K562 (cell line): ENCODE data around the gene ZFAND3. TPM values are rescaled to one million over a fixed set of nuclear protein-coding genes. Genes with fewer than 3 reads are reported as not detected.

Experiments used
- ATAC-seq: fragments of 200-7000 bp; cut with Tn5 transposase; 3 replicates; pipeline ENCODE4 v1.9.1; 2020; ENCODE audit warnings: moderate library complexity
- BruUV-seq: library from RNA; stranded (reverse); fragments of 400-500 nt; replicated peaks from 2 replicates; lab custom pipeline; 2021; lab: Mats Ljungman, UMichigan
- CTCF ChIA-PET: fragments of 300-600 bp; formaldehyde crosslinking; extraction: SDS; loops from one replicate; lab custom pipeline; 2021; ENCODE audit warnings: low intra/inter-chr PET ratio; lab: Yijun Ruan, JAX
- POLR2A ChIA-PET: fragments of 300-600, 350-650 bp; sonication (Branson Sonifier 250); formaldehyde crosslinking; extraction: SDS; loops from one replicate; lab custom pipeline; 2021; ENCODE audit warnings: antibody characterized with exemption, inconsistent platforms; lab: Yijun Ruan, JAX
- DNase-seq, 4 experiments: peaks; one replicate each; pipeline versions ENCODE4 v3.0.0 to v3.0.0-alpha.2; 2011 to 2018; ENCODE audit warnings: low spot score in 3 of 4, mixed read lengths in 3 of 4; ENCODE audit errors: extremely low read depth in 1 of 4
- FAIRE-seq: peaks from 2 replicates; lab custom pipeline; 2011; peaks lifted over from hg19 to GRCh38; lab: Jason Lieb, UNC
- H2AFZ ChIP-seq: 2 replicates; pipeline ENCODE4 v1.6.0; 2011; ENCODE audit warnings: low read depth, low read length, control low read depth, inconsistent platforms
- H3K27ac ChIP-seq: fragments of 200-600 bp; 3 replicates; pipeline ENCODE4 v1.8.0; 2011; ENCODE audit warnings: low read depth, mild to moderate bottlenecking, control low read depth, inconsistent platforms, low read length, moderate library complexity, mixed read lengths; ENCODE audit errors: extremely low read depth
- H3K27me3 ChIP-seq, 2 experiments: fragments of 300-600 bp in 1 of 2; 2 replicates in 1 of 2; 3 replicates in 1 of 2; pipeline versions ENCODE4 v1.6.0 to v1.8.0; 2011; ENCODE audit warnings: inconsistent platforms in 2 of 2, low read length in 2 of 2, mild to moderate bottlenecking in 1 of 2, mixed read lengths in 1 of 2, moderate library complexity in 1 of 2; ENCODE audit not compliant: control insufficient read depth in 2 of 2, insufficient read depth in 2 of 2
- H3K36me3 ChIP-seq: fragments of 300-600 bp; 3 replicates; pipeline ENCODE4 v1.8.0; 2011; ENCODE audit warnings: mild to moderate bottlenecking, low read length, inconsistent platforms; ENCODE audit not compliant: control insufficient read depth, insufficient read depth
- H3K4me1 ChIP-seq, 2 experiments: fragments of 200-600 bp in 1 of 2; replicated peaks in 1 of 2; 2 replicates in 1 of 2; 3 replicates in 1 of 2; pipeline versions ENCODE4 v1.5.1 to v1.8.0; 2011; ENCODE audit warnings: inconsistent platforms in 2 of 2, low read length in 2 of 2, mild to moderate bottlenecking in 1 of 2, mixed read lengths in 1 of 2, moderate library complexity in 1 of 2; ENCODE audit not compliant: control insufficient read depth in 2 of 2, insufficient read depth in 2 of 2
- H3K4me2 ChIP-seq: 2 replicates; pipeline ENCODE4 v1.6.1; 2011; ENCODE audit warnings: low read length, control low read depth, inconsistent platforms, mixed read lengths; ENCODE audit not compliant: insufficient read depth
- H3K4me3 ChIP-seq: fragments of 200-600 bp; sonication (generic), shearing (Covaris generic); 2 replicates; pipeline ENCODE4 v1.5.1; 2016; ENCODE audit warnings: control low read depth, inconsistent platforms
- H3K79me2 ChIP-seq: fragments of 200-600 bp; 3 replicates; pipeline ENCODE4 v1.8.0; 2011; ENCODE audit warnings: low read length, inconsistent platforms; ENCODE audit not compliant: control insufficient read depth, insufficient read depth
- H3K9ac ChIP-seq, 2 experiments: 2 replicates each; pipeline versions ENCODE4 v1.6.0 to v1.6.1; 2011; ENCODE audit warnings: low read depth in 2 of 2, low read length in 2 of 2, control low read depth in 1 of 2, inconsistent platforms in 1 of 2, mild to moderate bottlenecking in 1 of 2, mixed read lengths in 1 of 2; ENCODE audit not compliant: insufficient read depth in 1 of 2
- H3K9me1 ChIP-seq: one replicate; pipeline ENCODE4 v1.6.0; 2011; ENCODE audit warnings: inconsistent platforms, mild to moderate bottlenecking, low read length, moderate library complexity; ENCODE audit not compliant: control insufficient read depth, insufficient read depth
- H3K9me3 ChIP-seq: replicated peaks from 2 replicates; pipeline ENCODE4 v1.5.1; 2011; ENCODE audit warnings: low read depth, low read length, inconsistent platforms; ENCODE audit not compliant: control insufficient read depth, insufficient read depth
- H4K20me1 ChIP-seq: replicated peaks from 2 replicates; pipeline ENCODE4 v1.6.1; 2011; ENCODE audit warnings: low read length, inconsistent platforms, mixed read lengths; ENCODE audit not compliant: control insufficient read depth, insufficient read depth
- MAFF ChIP-seq: IDR thresholded peaks from 2 replicates; pipeline ENCODE4 v1.6.1; 2012; ENCODE audit warnings: low read length, improper control_type of control experiment
- SLC30A9 ChIP-seq: fragments of 250-450 bp; sonication (Bioruptor Pico); IDR thresholded peaks from 2 replicates; pipeline ENCODE4 v1.8.0; 2022; ENCODE audit warnings: mild to moderate bottlenecking, moderate library complexity
- TFAM ChIP-seq: fragments of 250-450 bp; sonication (Bioruptor Pico); conservative IDR thresholded peaks from 2 replicates; pipeline ENCODE4 v1.5.0; 2021; ENCODE audit warnings: mild to moderate bottlenecking, moderate library complexity
- ZFP30 ChIP-seq: fragments of 250-450 bp; sonication (Bioruptor Pico); IDR thresholded peaks from 2 replicates; pipeline ENCODE4 v1.8.0; 2022; ENCODE audit warnings: moderate library complexity, mild to moderate bottlenecking, inconsistent platforms, borderline replicate concordance
- ZFP36 ChIP-seq: fragments of 150-350 bp; IDR thresholded peaks from 2 replicates; pipeline ENCODE4 v1.6.1; 2018; ENCODE audit warnings: low read length, low read depth; ENCODE audit not compliant: partially characterized antibody
- ZNF75A ChIP-seq: fragments of 450-650 bp; formaldehyde crosslinking; IDR thresholded peaks from 2 replicates; pipeline ENCODE4 v1.4.0; 2020; ENCODE audit warnings: mild to moderate bottlenecking
- WGBS: fragments of 100-300 bp; shearing (Covaris generic); methylation state at CpG from one replicate; pipeline ENCODE4 v1.1.6; 2016; ENCODE audit warnings: low coverage, mixed read lengths; ENCODE audit not compliant: insufficient coverage; ENCODE audit errors: missing lambda C conversion rate; 5-methylcytosine and 5-hydroxymethylcytosine counted together
- in situ Hi-C: fragments of 300-500 bp; cut with MboI; formaldehyde crosslinking; loops from 4 replicates; pipeline ENCODE4 v1.15.0; 2018; ENCODE audit warnings: inconsistent platforms, mixed read lengths
- intact Hi-C: fragments of 100-400 bp; cut with micrococcal nuclease; formaldehyde crosslinking; loops from 2 replicates; pipeline ENCODE4 v1.14.2; 2022
- polyA plus RNA-seq, 8 experiments: library from polyadenylated mRNA; depleted of rRNA in 4 of 8; stranded (reverse) in 5 of 8; unstranded in 3 of 8; fragments of >200 nt; fragmentation: Nextera tagmentation in 2 of 8; fragmentation: Illumina TruSeq in 1 of 8; extraction: Ambion mirVana in 2 of 8; extraction: Trizol in 1 of 8; gene quantifications; 2 replicates each; pipeline versions ENCODE4 v1.2.1 to v1.2.3, GENCODE V29; 2011 to 2014; ENCODE audit warnings: inconsistent platforms in 1 of 8, missing spikeins in 1 of 8
- total RNA-seq, 7 experiments: library from RNA; depleted of rRNA in 6 of 7; stranded (reverse); fragments of >200 nt in 6 of 7; fragmentation: Illumina TruSeq in 2 of 7; extraction: Trizol in 2 of 7; gene quantifications; 2 replicates each; pipeline versions ENCODE4 v1.2.1 to v1.2.3, GENCODE V29; 2011 to 2021; ENCODE audit warnings: low replicate concordance in 1 of 7
- TF ChIP-seq, protein P1 (sequence below): IDR thresholded peaks from 3 replicates; pipeline ENCODE4 v1.6.1; 2011; ENCODE audit warnings: borderline replicate concordance, mild to moderate bottlenecking; ENCODE audit not compliant: insufficient read length, insufficient read depth
- TF ChIP-seq, protein P2 (sequence below): fragments of 250-450 bp; sonication (Bioruptor Pico); IDR thresholded peaks from 2 replicates; pipeline ENCODE4 v1.5.1; 2021; ENCODE audit warnings: mild to moderate bottlenecking
- TF ChIP-seq, protein P3 (sequence below): fragments of 250-450 bp; sonication (Bioruptor Pico); IDR thresholded peaks from 2 replicates; pipeline ENCODE4 v1.8.0; 2022; ENCODE audit warnings: inconsistent platforms
- TF ChIP-seq, protein P4 (sequence below): fragments of 250-450 bp; sonication (Bioruptor Pico); IDR thresholded peaks from 2 replicates; pipeline ENCODE4 v1.5.0; 2021

ZFAND3 gene
- total and polyA plus RNA-seq, 9 of the 15 experiments (the other 6 are each of a cell fraction or from before 2014, with no cell fraction given) = 0.81 to 26.6 (median 11.8) TPM

DNA sequence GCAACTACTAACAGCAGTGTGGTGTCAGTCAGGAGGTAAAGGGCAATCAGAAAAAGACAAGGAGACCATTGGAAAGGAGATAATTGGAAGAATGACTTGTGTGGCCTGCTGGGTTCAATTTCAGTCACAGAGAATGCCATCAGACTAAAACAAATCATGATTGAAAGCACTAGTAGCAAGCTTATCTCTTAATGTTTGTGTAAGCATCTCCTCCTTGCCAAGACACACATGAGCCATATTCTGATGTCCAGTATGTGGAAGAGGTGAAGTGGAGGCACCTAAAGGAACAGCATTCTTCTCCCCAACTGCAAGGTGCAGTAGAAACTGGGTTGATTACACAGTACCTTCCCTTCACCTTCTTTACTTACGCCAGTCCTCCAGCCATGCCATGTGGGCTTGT lies 287.5 kb downstream of the ZFAND3 start:
- Histone ChIP-seq H3K27me3 (no peaks in the 10 kb centered on the region), H3K9me1 (no peaks in the 10 kb centered on the region)
- WGBS = 100% methylated on average over 1 of the region's 1 CpG
- CTCF ChIA-PET = no interaction called here
- no peak for TF ChIP-seq ZFP30 (CRISPR knock-in tag)
- TF ChIP-seq, protein P1, sequence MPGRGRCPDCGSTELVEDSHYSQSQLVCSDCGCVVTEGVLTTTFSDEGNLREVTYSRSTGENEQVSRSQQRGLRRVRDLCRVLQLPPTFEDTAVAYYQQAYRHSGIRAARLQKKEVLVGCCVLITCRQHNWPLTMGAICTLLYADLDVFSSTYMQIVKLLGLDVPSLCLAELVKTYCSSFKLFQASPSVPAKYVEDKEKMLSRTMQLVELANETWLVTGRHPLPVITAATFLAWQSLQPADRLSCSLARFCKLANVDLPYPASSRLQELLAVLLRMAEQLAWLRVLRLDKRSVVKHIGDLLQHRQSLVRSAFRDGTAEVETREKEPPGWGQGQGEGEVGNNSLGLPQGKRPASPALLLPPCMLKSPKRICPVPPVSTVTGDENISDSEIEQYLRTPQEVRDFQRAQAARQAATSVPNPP = no peak
- TF ChIP-seq SLC30A9 (CRISPR knock-in tag) = no peak
- no peak for TF ChIP-seq ZNF75A (CRISPR knock-in tag)
- TF ChIP-seq, protein P2, sequence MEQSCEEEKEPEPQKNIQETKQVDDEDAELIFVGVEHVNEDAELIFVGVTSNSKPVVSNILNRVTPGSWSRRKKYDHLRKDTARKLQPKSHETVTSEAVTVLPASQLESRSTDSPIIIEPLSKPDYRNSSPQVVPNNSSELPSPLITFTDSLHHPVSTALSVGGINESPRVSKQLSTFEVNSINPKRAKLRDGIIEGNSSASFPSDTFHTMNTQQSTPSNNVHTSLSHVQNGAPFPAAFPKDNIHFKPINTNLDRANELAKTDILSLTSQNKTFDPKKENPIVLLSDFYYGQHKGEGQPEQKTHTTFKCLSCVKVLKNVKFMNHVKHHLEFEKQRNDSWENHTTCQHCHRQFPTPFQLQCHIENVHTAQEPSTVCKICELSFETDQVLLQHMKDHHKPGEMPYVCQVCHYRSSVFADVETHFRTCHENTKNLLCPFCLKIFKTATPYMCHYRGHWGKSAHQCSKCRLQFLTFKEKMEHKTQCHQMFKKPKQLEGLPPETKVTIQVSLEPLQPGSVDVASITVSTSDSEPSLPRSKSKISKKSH (CRISPR knock-in tag) = no peak
- TF ChIP-seq TFAM = no peak
- TF ChIP-seq MAFF = no peak
- no peak for TF ChIP-seq ZFP36
- TF ChIP-seq, protein P3, sequence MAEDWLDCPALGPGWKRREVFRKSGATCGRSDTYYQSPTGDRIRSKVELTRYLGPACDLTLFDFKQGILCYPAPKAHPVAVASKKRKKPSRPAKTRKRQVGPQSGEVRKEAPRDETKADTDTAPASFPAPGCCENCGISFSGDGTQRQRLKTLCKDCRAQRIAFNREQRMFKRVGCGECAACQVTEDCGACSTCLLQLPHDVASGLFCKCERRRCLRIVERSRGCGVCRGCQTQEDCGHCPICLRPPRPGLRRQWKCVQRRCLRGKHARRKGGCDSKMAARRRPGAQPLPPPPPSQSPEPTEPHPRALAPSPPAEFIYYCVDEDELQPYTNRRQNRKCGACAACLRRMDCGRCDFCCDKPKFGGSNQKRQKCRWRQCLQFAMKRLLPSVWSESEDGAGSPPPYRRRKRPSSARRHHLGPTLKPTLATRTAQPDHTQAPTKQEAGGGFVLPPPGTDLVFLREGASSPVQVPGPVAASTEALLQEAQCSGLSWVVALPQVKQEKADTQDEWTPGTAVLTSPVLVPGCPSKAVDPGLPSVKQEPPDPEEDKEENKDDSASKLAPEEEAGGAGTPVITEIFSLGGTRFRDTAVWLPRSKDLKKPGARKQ (CRISPR knock-in tag) = no peak
- TF ChIP-seq, protein P4, sequence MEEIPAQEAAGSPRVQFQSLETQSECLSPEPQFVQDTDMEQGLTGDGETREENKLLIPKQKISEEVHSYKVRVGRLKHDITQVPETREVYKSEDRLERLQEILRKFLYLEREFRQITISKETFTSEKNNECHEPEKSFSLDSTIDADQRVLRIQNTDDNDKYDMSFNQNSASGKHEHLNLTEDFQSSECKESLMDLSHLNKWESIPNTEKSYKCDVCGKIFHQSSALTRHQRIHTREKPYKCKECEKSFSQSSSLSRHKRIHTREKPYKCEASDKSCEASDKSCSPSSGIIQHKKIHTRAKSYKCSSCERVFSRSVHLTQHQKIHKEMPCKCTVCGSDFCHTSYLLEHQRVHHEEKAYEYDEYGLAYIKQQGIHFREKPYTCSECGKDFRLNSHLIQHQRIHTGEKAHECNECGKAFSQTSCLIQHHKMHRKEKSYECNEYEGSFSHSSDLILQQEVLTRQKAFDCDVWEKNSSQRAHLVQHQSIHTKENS (CRISPR knock-in tag) = no peak
- TF ChIP-seq, all 486 proteins: peak for 0
- no TSS peak for BruUV-seq
- FAIRE-seq (no peak), DNase-seq (no peak), ATAC-seq (no peak)
- in situ Hi-C loops = no loop called here
- H3K9me3 ChIP-seq = no peaks in the 10 kb centered on the region
- no peak overlapping the region for H3K27ac ChIP-seq
- H3K36me3 ChIP-seq = no peaks in the 10 kb centered on the region
- intact Hi-C loops = no loop called here
- 0 out of 2 replicates have a peak, but pooled peaks cover 3% of the 10 kb centered on the region for H4K20me1 ChIP-seq
- H3K79me2 ChIP-seq = no peaks in the 10 kb centered on the region
- no peak overlapping the region for H3K4me3 ChIP-seq
- no peak overlapping the region for H3K9ac ChIP-seq
- no peak overlapping the region for H2AFZ ChIP-seq
- POLR2A ChIA-PET = interaction anchor here (1.7 kb wide), 1 partner anchor 10 kb away, joined by 6 read pairs; no protein-coding TSS in a partner anchor
- H3K4me1 ChIP-seq = no peaks in the 10 kb centered on the region
- no peak overlapping the region for H3K4me2 ChIP-seq
